Measurements from ENCODE around the gene SMCO1.
"Not testable (repeated sequence)": the region's sequence is repeated elsewhere in the genome, so short reads cannot be mapped to it uniquely, and the experiment has no call there.

Gene SMCO1

GRCh38 chr3:196492080-196492479 lies 23.1 kb downstream of the SMCO1 start:
- no peak for DNase-seq (ENCODE audit: low read depth)

GRCh38 chr3:196489747-196490146 lies 25.4 kb downstream of the SMCO1 start:
- no peak for DNase-seq (ENCODE audit: low read depth)

DNA sequence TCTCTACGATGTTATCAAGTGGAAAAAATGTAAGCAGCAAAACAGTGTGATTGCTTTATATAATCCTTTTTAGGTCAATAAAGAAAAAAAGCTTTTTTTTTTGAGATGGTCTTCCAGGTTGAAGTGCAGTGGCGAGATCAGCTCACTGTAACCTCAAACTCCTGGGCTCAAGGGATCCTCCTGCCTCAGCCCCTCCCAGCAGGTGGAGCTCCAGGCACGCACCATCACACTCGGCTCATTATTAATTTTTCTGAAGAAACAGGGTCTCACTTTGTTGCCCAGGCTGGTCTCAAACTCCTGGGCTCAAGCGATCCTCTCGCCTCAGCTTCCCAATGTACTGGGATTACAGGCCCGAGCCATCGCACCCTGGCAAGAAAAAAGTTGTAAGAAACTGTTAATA lies 28.9 kb downstream of the SMCO1 start:
- DNase-seq (ENCODE audit: low read depth), result no peak

GRCh38 chr3:196477678-196478077 lies 37.5 kb downstream of the SMCO1 start:
- DNase-seq (ENCODE audit: low read depth), result no peak

GRCh38 chr3:196472286-196472685 lies 42.9 kb downstream of the SMCO1 start:
- DNase-seq (ENCODE audit: low read depth), result no peak

- DNase-seq (ENCODE audit: low read depth), result no peak
Measured at GRCh38 chr3:196471551-196471950, 43.6 kb downstream of the SMCO1 start.

GRCh38 chr3:196470182-196470581 lies 45.0 kb downstream of the SMCO1 start:
- not testable (repeated sequence) for DNase-seq (ENCODE audit: low read depth)

DNA sequence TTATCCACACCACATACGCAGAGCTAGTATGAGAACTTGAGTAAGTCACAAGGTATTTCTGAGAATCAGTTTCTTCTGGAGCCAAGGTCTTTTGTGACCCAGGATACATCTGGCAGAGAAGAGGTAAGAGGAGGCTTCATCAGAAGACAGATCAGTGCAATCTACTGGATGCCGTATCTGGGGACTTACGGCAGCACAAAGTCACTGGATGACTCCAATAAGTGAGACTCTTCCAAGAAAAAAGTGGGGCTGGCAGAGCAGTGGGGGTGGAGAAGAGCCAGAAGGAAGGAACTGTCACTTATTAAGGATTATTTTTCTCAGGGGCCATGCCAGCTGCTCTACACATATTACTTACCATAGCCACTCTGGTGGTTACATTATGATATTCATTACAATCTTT lies 51.3 kb downstream of the SMCO1 start:
- DNase-seq (ENCODE audit: low read depth), result no peak

GRCh38 chr3:196463478-196463756 lies 51.7 kb downstream of the SMCO1 start:
- DNase-seq (ENCODE audit: low read depth), result no peak

- DNase-seq (ENCODE audit: low read depth), result not testable (repeated sequence)
Measured at GRCh38 chr3:196462680-196463477, 52.3 kb downstream of the SMCO1 start.

- DNase-seq (ENCODE audit: low read depth), result no peak
Measured at GRCh38 chr3:196458063-196458462, 57.1 kb downstream of the SMCO1 start.

GRCh38 chr3:196457470-196457869 lies 57.7 kb downstream of the SMCO1 start:
- not testable (repeated sequence) for DNase-seq (ENCODE audit: low read depth)
